HEK293 (cell line): ENCODE results near the gene CD96.

Experiments used
- CTCF ChIA-PET: fragments of 350-600 bp; formaldehyde crosslinking; extraction: SDS; loops from one replicate; lab custom pipeline; 2021; ENCODE audit warnings: antibody characterized with exemption; lab: Yijun Ruan, JAX
- POLR2A ChIA-PET: fragments of 300-600 bp; formaldehyde crosslinking; extraction: SDS; loops from one replicate; lab custom pipeline; 2020; ENCODE audit warnings: antibody characterized with exemption, inconsistent platforms; lab: Yijun Ruan, JAX
- H3K27ac ChIP-seq: fragments of 200-500 bp; sonication (Bioruptor generic); 2 replicates; pipeline ENCODE4 v1.5.1; 2014; ENCODE audit warnings: low read depth, low read length, control low read depth, inconsistent platforms; ENCODE audit errors: extremely low read depth
- H3K36me3 ChIP-seq, 2 experiments: fragments of 200-500 bp in 1 of 2; sonication (Bioruptor generic) in 1 of 2; 1 replicate in 1 of 2; 2 replicates in 1 of 2; pipeline ENCODE4 v1.5.1; 2014 to 2017; ENCODE audit warnings: inconsistent platforms in 2 of 2, low read length in 2 of 2; ENCODE audit not compliant: control insufficient read depth in 2 of 2, insufficient read depth in 1 of 2
- H3K4me1 ChIP-seq: fragments of 200-500 bp; sonication (Bioruptor generic); 2 replicates; pipeline ENCODE4 v1.5.1; 2014; ENCODE audit warnings: mild to moderate bottlenecking, low read length, inconsistent platforms; ENCODE audit not compliant: control insufficient read depth, insufficient read depth
- H3K4me3 ChIP-seq: 2 replicates; pipeline ENCODE4 v1.5.1; 2011; ENCODE audit warnings: low read depth, mild to moderate bottlenecking, control low read depth, low read length, moderate library complexity
- H3K9me3 ChIP-seq: fragments of 200-500 bp; sonication (Bioruptor generic); 2 replicates; pipeline ENCODE4 v1.5.1; 2014; ENCODE audit warnings: low read depth, low read length, inconsistent platforms; ENCODE audit not compliant: control insufficient read depth, insufficient read depth
- FEZF1 ChIP-seq: fragments of 450-650 bp; formaldehyde crosslinking; IDR thresholded peaks from 2 replicates; pipeline ENCODE4 v1.5.1; 2016; ENCODE audit warnings: missing biosample characterization, missing genetic modification characterization
- SALL2 ChIP-seq: fragments of 450-650 bp; formaldehyde crosslinking; IDR thresholded peaks from 2 replicates; pipeline ENCODE4 v1.5.0; 2017; ENCODE audit warnings: missing biosample characterization, mild to moderate bottlenecking, missing genetic modification characterization, borderline replicate concordance
- SCRT1 ChIP-seq: fragments of 450-650 bp; formaldehyde crosslinking; IDR thresholded peaks from 2 replicates; pipeline ENCODE4 v1.5.1; 2016; ENCODE audit warnings: missing biosample characterization, missing genetic modification characterization, borderline replicate concordance
- ZNF10 ChIP-seq: fragments of 450-650 bp; formaldehyde crosslinking; IDR thresholded peaks from 2 replicates; pipeline ENCODE4 v1.5.1; 2017; ENCODE audit warnings: missing biosample characterization, missing genetic modification characterization
- ZNF112 ChIP-seq: fragments of 450-650 bp; formaldehyde crosslinking; IDR thresholded peaks from 2 replicates; pipeline ENCODE4 v1.5.0; 2017; ENCODE audit warnings: missing biosample characterization, missing genetic modification characterization
- ZNF138 ChIP-seq: fragments of 450-650 bp; formaldehyde crosslinking; IDR thresholded peaks from 2 replicates; pipeline ENCODE4 v1.5.1; 2016; ENCODE audit warnings: missing biosample characterization, missing genetic modification characterization, borderline replicate concordance
- ZNF140 ChIP-seq: fragments of 450-650 bp; formaldehyde crosslinking; IDR thresholded peaks from 2 replicates; pipeline ENCODE4 v1.5.1; 2016; ENCODE audit warnings: missing biosample characterization, missing genetic modification characterization
- ZNF274 ChIP-seq, 2 experiments: fragments of 200-500 bp in 1 of 2; fragments of 450-650 bp in 1 of 2; sonication (Bioruptor generic) in 1 of 2; formaldehyde crosslinking in 1 of 2; IDR thresholded peaks; 2 replicates each; pipeline versions ENCODE4 v1.5.1 to v1.6.1; 2014 to 2016; ENCODE audit warnings: borderline replicate concordance in 1 of 2, inconsistent platforms in 1 of 2, low read length in 1 of 2, missing biosample characterization in 1 of 2, missing genetic modification characterization in 1 of 2
- ZNF311 ChIP-seq: fragments of 450-650 bp; formaldehyde crosslinking; IDR thresholded peaks from 2 replicates; pipeline ENCODE4 v1.5.1; 2017; ENCODE audit warnings: missing biosample characterization, missing genetic modification characterization, borderline replicate concordance
- ZNF416 ChIP-seq: fragments of 450-650 bp; formaldehyde crosslinking; IDR thresholded peaks from 2 replicates; pipeline ENCODE4 v1.5.1; 2016; ENCODE audit warnings: missing biosample characterization, missing genetic modification characterization
- ZNF529 ChIP-seq: fragments of 450-650 bp; formaldehyde crosslinking; IDR thresholded peaks from 2 replicates; pipeline ENCODE4 v1.5.1; 2017; ENCODE audit warnings: missing genetic modification characterization, missing biosample characterization; ENCODE audit not compliant: insufficient replicate concordance
- ZNF600 ChIP-seq: fragments of 450-650 bp; formaldehyde crosslinking; IDR thresholded peaks from 2 replicates; pipeline ENCODE4 v1.5.1; 2016; ENCODE audit warnings: missing biosample characterization, missing genetic modification characterization
- ZNF664 ChIP-seq: fragments of 450-650 bp; formaldehyde crosslinking; IDR thresholded peaks from 2 replicates; pipeline ENCODE4 v1.5.1; 2016; ENCODE audit warnings: missing biosample characterization, missing genetic modification characterization
- ZNF701 ChIP-seq: fragments of 450-650 bp; formaldehyde crosslinking; IDR thresholded peaks from 2 replicates; pipeline ENCODE4 v1.5.1; 2016; ENCODE audit warnings: missing biosample characterization, missing genetic modification characterization
- ZNF768 ChIP-seq: fragments of 450-650 bp; formaldehyde crosslinking; IDR thresholded peaks from 2 replicates; pipeline ENCODE4 v1.5.1; 2018; ENCODE audit warnings: missing biosample characterization, mild to moderate bottlenecking, missing genetic modification characterization
- ZNF837 ChIP-seq: fragments of 450-650 bp; formaldehyde crosslinking; IDR thresholded peaks from 2 replicates; pipeline ENCODE4 v1.5.1; 2016; ENCODE audit warnings: missing biosample characterization, missing genetic modification characterization
- TF ChIP-seq, protein P1 (sequence below): fragments of 450-650 bp; formaldehyde crosslinking; IDR thresholded peaks from 2 replicates; pipeline ENCODE4 v1.5.1; 2016; ENCODE audit warnings: missing biosample characterization, missing genetic modification characterization
- TF ChIP-seq, protein P2 (sequence below): fragments of 450-650 bp; formaldehyde crosslinking; IDR thresholded peaks from 2 replicates; pipeline ENCODE4 v1.5.1; 2016; ENCODE audit warnings: missing biosample characterization, missing genetic modification characterization
- TF ChIP-seq, protein P3 (sequence below): fragments of 450-650 bp; formaldehyde crosslinking; IDR thresholded peaks from 2 replicates; pipeline ENCODE4 v1.5.1; 2016; ENCODE audit warnings: missing biosample characterization, missing genetic modification characterization
- TF ChIP-seq, protein P4 (sequence below): fragments of 450-650 bp; formaldehyde crosslinking; IDR thresholded peaks from 2 replicates; pipeline ENCODE4 v1.5.0; 2017; ENCODE audit warnings: missing biosample characterization, missing genetic modification characterization, borderline replicate concordance

CD96 gene

DNA sequence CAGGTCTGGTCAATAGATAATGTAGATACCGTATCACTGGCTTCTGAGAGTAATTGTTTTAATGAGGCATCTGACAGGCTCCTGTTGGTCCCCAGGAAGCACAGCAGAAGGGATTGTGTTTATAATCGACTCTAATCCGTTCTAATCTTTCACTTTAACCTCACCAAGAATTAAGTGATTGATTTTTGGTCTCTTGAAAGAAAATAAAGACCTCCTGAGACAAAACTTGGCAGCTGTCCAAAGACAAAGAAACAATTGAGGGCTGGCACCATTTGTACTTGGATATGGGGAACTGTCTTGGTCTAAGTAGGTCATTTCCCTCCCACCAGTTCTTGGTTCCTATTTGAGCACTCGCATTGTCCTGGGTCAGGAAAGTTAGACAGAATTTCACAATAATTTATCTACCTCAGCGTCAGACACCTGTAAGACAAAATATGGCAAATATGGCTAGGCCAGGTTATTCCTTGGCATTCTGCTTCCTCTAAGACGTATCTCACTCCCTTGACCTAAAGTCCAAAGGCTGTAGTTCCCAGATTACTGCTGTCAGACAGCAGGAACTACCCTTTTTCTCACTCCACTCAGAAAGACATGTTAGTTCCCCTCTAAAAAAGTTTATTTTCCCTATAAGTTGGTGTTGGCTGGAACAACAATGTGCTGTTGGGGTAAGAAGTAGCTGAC is 22.7 kb upstream of the CD96 start:
- H3K36me3 ChIP-seq: no peaks in the 10 kb centered on the region
- CTCF ChIA-PET: no interaction called here
- no peak for TF ChIP-seq ZNF416 (tag by site-specific recombination)
- TF ChIP-seq ZNF529 (tag by site-specific recombination): no peak
- TF ChIP-seq ZNF140 (tag by site-specific recombination): no peak
- TF ChIP-seq ZNF112: no peak
- no peak for TF ChIP-seq ZNF274 (IDR thresholded peaks at IDR 0.05; ENCODE audit: low read length)
- no peak for TF ChIP-seq ZNF274 (tag by site-specific recombination; IDR thresholded peaks at IDR 0.05; ENCODE audit: borderline replicate concordance)
- TF ChIP-seq SCRT1 (tag by site-specific recombination): no peak
- TF ChIP-seq, protein P1, sequence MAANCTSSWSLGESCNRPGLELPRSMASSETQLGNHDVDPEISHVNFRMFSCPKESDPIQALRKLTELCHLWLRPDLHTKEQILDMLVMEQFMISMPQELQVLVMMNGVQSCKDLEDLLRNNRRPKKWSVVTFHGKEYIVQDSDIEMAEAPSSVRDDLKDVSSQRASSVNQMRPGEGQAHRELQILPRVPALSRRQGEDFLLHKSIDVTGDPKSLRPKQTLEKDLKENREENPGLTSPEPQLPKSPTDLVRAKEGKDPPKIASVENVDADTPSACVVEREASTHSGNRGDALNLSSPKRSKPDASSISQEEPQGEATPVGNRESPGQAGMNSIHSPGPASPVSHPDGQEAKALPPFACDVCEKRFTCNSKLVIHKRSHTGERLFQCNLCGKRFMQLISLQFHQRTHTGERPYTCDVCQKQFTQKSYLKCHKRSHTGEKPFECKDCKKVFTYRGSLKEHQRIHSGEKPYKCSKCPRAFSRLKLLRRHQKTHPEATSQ: no peak
- TF ChIP-seq ZNF768 (tag by site-specific recombination): no peak
- no peak for TF ChIP-seq FEZF1 (tag by site-specific recombination)
- no peak for TF ChIP-seq ZNF10 (tag by site-specific recombination)
- no peak for TF ChIP-seq ZNF600 (tag by site-specific recombination)
- TF ChIP-seq ZNF701 (tag by site-specific recombination): no peak
- TF ChIP-seq ZNF837 (tag by site-specific recombination): no peak
- TF ChIP-seq, protein P2, sequence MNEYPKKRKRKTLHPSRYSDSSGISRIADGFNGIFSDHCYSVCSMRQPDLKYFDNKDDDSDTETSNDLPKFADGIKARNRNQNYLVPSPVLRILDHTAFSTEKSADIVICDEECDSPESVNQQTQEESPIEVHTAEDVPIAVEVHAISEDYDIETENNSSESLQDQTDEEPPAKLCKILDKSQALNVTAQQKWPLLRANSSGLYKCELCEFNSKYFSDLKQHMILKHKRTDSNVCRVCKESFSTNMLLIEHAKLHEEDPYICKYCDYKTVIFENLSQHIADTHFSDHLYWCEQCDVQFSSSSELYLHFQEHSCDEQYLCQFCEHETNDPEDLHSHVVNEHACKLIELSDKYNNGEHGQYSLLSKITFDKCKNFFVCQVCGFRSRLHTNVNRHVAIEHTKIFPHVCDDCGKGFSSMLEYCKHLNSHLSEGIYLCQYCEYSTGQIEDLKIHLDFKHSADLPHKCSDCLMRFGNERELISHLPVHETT (tag by site-specific recombination): no peak
- no peak for TF ChIP-seq ZNF664 (tag by site-specific recombination)
- no peak for TF ChIP-seq SALL2

DNA sequence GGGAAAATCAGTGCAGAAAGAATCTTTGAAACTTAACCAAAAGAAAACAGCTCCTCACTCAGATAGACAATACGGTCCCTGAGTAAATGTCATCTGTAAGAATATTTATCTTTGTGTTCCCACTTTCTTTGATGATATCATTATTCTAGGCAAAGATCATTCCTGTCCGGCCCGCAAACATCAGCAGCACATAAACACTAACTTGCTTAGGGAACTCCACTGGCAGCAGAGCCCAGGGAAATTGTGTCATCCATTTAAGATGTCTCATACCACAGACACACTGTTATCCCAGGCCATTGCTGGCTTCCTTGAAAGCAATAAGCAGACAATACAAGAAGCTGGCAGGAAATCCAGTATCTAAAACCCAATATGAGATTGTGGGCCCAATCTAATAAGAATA is 20.1 kb upstream of the CD96 start:
- ChIA-PET POLR2A (no interaction called here), CTCF (no interaction called here)
- Histone ChIP-seq H3K4me3 (no peak overlapping the region), H3K27ac (no peak overlapping the region), H3K4me1 (no peaks in the 10 kb centered on the region), H3K9me3 (no peaks in the 10 kb centered on the region), H3K36me3 (no peaks in the 10 kb centered on the region)
- TF ChIP-seq, protein P3, sequence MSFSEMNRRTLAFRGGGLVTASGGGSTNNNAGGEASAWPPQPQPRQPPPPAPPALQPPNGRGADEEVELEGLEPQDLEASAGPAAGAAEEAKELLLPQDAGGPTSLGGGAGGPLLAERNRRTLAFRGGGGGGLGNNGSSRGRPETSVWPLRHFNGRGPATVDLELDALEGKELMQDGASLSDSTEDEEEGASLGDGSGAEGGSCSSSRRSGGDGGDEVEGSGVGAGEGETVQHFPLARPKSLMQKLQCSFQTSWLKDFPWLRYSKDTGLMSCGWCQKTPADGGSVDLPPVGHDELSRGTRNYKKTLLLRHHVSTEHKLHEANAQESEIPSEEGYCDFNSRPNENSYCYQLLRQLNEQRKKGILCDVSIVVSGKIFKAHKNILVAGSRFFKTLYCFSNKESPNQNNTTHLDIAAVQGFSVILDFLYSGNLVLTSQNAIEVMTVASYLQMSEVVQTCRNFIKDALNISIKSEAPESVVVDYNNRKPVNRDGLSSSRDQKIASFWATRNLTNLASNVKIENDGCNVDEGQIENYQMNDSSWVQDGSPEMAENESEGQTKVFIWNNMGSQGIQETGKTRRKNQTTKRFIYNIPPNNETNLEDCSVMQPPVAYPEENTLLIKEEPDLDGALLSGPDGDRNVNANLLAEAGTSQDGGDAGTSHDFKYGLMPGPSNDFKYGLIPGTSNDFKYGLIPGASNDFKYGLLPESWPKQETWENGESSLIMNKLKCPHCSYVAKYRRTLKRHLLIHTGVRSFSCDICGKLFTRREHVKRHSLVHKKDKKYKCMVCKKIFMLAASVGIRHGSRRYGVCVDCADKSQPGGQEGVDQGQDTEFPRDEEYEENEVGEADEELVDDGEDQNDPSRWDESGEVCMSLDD (tag by site-specific recombination): no peak
- TF ChIP-seq ZNF138 (tag by site-specific recombination) (no peak), ZNF311 (tag by site-specific recombination) (no peak)
- TF ChIP-seq, protein P4, sequence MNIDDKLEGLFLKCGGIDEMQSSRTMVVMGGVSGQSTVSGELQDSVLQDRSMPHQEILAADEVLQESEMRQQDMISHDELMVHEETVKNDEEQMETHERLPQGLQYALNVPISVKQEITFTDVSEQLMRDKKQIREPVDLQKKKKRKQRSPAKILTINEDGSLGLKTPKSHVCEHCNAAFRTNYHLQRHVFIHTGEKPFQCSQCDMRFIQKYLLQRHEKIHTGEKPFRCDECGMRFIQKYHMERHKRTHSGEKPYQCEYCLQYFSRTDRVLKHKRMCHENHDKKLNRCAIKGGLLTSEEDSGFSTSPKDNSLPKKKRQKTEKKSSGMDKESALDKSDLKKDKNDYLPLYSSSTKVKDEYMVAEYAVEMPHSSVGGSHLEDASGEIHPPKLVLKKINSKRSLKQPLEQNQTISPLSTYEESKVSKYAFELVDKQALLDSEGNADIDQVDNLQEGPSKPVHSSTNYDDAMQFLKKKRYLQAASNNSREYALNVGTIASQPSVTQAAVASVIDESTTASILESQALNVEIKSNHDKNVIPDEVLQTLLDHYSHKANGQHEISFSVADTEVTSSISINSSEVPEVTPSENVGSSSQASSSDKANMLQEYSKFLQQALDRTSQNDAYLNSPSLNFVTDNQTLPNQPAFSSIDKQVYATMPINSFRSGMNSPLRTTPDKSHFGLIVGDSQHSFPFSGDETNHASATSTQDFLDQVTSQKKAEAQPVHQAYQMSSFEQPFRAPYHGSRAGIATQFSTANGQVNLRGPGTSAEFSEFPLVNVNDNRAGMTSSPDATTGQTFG (tag by site-specific recombination): no peak

More for the DNA sequence above, 22.7 kb upstream of the CD96 start:
- Histone ChIP-seq H3K4me3 (no peak overlapping the region), H3K27ac (no peak overlapping the region), H3K4me1 (no peaks in the 10 kb centered on the region), H3K9me3 (no peaks in the 10 kb centered on the region)
- POLR2A ChIA-PET: no interaction called here
